COLO668 (cell line): ENCODE measurements around the gene HRH1.
"Not testable (repeated sequence)": the region's sequence is repeated elsewhere in the genome, so short reads cannot be mapped to it uniquely, and the experiment has no call there.

ENCODE experiments used
- DNase-seq: peaks from one replicate; lab custom pipeline; 2025; ENCODE audit not compliant: unreplicated experiment; lab: John Stamatoyannopoulos, UW

Gene HRH1

DNA sequence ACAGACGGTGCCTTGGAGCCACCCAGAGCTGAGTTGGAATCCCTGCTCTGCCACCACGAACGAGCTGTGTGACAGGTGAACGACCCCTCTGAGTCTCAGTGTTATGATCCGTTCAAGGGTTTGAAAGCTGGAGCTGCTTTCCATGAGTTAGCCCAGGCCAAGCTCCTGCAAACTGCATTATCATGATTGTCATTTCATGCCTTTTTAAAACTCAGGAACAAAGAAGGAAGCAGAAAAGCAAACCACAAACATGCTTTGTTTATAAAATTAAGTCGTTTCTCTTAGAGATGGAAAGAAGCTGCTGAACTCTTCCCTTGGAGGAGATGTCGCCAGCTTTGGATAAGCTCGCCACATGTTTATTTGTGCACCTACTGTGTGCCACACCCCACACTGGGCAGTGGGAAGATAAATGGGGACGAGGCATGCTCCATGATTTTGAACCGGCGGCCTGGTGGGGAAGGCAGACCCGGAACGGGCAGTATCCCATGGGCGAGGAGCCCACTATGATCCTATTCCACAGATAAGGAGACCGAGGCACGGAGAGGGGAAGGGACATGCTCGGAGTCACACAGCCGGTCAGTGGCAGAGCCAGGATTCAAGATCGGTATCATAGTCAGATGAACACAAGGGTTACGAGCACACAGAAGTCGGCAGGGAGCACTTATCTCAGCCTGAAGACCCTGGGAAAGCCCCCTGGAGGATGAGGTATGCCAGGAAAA lies 15.9 kb downstream of the HRH1 start:
- no peak for DNase-seq

- DNase-seq = no peak
These were observed 17.9 kb downstream of the HRH1 start for GRCh38 chr3:11172096-11172690.

DNA sequence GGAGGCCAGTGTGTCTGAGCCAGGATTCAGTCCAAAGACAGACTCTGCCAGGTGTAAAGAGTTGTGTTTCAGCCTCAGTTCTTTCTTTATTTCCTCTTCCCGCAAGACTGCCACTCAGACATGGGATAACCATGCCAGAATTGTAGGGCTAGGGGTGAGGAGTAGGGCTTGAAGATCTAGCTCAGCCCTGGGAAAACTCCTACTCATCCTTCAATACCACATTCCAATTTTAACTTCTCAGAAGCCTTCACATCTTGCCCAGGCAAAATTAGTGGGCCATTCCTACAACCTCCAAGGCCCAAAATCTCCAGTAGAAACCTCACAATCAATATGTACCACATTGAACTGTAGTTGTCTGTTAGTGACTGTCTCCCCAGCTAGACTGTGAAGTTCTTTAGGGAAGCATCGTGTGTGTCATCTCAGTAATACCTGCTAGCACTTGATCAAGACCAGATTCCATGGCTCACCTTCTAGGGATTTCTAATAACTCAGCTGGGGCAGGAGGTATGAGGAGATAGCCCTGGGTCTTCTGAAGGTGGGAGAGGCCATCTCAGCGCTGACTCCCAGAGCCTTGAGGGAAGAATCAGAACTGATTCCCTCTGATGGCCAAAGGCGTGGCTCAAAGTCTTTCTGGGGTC lies 19.7 kb downstream of the HRH1 start:
- no peak for DNase-seq

DNA sequence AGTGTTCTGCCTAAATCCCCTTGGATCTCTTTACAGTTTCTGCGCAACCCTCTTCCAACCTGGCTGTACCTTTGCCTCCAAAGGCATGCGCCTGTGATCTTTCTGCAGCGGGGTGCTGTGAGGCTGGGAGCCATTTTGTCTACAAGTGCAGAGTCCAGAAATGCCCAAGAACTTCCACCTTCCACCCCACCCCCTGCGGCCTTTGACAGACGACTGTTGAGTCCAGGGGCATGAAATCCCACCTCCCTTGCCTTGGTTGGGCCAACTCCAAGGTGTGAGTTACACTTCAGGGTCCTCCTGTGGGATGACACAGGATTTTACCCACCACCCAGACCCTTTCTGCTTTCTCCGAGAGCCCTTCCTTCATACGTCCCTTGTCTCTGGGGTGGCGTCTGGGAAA lies 24.1 kb downstream of the HRH1 start:
- no peak for DNase-seq

DNA sequence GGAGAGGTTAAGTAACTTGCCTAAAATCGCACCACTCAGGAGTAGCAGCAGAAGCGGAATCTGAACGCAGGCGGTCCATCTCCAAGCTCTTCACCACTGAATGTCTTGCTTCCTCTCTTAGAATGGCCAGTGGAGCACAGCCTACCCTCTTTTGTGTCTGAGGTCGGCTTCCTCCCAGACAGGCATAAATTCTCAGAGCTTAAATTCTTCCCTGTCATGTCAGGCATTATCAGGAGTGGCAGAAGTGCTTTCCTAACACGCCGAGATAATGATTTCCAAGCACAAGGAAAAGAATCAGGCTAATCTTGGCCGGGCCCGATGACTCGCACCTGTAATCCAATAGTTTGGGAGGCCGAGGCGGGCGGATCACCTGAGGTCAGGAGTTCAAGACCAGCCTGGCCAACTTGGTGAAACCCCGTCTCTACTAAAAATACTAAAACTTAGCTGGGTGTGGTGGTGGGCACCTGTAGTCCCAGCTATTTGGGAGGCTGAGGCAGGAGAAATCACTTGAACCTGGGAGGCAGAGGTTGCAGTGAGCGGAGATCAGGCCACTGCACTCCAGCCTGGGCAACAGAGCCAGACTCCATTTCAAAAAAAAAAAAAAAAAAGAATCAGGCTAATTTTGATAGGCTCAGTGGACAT lies 30.2 kb downstream of the HRH1 start:
- not testable (repeated sequence) for DNase-seq

DNA sequence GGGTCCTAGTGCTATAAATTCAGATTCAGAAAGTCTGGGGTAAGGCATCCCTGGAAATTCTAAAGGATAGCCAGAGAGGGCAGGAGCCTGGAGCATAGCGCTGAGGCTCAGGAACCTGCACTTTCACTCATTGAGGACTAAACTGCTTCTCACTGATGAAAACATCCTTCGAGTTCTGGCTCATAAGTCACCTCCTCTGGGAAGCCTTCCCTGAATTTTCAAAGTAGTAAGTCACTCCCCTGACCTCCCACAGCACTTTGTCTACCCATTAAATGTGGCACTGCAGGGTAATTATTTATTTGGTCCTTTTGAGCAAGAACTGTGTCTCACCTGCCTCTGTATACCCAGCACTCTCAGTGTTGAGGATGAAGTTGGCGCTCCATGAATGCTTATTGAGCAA lies 30.9 kb downstream of the HRH1 start:
- DNase-seq = no peak

- no peak for DNase-seq
These were observed 31.4 kb downstream of the HRH1 start for GRCh38 chr3:11185564-11186317.

GRCh38 chr3:11186318-11186692 lies 32.0 kb downstream of the HRH1 start:
- no peak for DNase-seq

DNA sequence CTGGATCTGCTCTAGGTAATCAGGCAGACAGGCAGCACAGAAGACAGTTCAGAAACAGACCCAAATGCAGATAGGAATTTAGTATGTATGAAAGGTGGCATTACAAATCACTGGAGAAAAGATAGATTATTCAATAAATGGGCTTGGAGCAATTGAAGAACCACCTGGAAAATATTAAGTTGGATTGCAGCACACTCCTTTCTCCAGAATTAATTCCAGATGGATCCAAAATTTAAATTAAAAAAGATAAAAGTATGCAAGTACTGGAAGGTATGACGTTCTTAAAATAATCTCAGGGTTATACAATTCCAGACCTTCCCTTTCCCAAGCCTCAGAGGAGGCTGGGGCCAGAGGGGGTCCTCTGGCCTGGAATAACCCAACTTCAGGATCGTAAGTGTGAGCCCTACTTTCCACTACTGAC lies 32.5 kb downstream of the HRH1 start:
- DNase-seq = no peak

GRCh38 chr3:11187681-11188080 lies 33.4 kb downstream of the HRH1 start:
- no peak for DNase-seq

DNA sequence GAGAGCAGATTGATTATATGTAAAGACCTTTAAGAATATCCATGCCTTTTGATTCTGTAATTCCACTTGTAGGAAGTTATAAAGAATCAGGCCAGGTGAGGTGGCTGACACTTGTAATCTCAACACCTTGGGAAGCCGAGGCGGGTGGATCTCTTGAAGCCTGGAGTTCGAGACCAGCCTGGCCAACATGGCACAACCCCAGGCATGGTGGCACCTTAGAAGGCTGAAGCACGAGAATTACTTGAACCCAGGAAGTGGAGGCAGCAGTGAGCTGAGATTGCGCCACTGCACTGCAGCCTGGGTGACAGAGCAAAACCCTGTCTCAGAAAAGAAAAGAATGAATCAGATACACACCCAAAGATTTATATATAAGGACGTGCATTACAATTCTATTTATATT lies 33.9 kb downstream of the HRH1 start:
- DNase-seq = no peak

DNA sequence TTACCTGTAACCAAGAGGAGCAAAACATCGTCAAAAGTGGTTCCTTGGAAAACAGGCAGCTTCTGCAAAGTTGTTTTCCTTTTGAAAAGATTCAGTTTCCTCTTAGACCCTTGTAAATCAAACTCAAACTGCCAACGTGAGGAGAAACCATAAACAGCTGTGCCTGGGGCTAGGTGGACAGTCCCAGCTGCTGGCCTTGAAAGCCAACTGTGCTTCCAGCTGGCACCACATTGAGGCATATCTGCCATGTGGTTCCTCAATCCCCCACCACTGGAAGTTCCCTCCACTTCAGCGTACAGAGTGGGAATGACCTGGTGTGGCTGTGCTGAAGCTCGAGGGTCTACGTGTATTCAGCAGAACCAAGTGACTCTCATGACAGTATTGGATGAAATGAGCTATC lies 40.9 kb downstream of the HRH1 start:
- no peak for DNase-seq

GRCh38 chr3:11195721-11196332 lies 41.5 kb downstream of the HRH1 start:
- DNase-seq = no peak

GRCh38 chr3:11197484-11197883 lies 43.2 kb downstream of the HRH1 start:
- DNase-seq = no peak

DNA sequence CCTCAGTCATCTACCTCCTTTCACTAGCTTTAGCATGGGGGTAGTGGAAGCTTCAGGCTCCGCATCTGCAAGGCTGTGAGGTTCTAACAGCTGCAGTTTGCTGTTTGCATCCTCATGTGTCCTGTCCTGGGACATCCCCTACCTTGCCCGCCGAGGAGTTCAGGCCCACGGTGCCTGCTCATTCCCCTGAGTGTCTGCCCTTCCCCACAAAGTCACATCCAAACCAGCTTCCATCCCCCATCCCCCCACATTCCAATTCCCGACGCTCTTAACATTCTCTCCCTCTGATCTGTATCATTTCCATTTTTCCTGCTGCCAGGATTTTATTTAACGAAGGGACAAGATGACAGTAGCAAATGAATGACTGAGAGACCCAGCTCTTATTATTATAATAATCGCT lies 43.8 kb downstream of the HRH1 start:
- no peak for DNase-seq

- DNase-seq = no peak
These were observed 44.2 kb downstream of the HRH1 start for GRCh38 chr3:11198495-11198894.

DNA sequence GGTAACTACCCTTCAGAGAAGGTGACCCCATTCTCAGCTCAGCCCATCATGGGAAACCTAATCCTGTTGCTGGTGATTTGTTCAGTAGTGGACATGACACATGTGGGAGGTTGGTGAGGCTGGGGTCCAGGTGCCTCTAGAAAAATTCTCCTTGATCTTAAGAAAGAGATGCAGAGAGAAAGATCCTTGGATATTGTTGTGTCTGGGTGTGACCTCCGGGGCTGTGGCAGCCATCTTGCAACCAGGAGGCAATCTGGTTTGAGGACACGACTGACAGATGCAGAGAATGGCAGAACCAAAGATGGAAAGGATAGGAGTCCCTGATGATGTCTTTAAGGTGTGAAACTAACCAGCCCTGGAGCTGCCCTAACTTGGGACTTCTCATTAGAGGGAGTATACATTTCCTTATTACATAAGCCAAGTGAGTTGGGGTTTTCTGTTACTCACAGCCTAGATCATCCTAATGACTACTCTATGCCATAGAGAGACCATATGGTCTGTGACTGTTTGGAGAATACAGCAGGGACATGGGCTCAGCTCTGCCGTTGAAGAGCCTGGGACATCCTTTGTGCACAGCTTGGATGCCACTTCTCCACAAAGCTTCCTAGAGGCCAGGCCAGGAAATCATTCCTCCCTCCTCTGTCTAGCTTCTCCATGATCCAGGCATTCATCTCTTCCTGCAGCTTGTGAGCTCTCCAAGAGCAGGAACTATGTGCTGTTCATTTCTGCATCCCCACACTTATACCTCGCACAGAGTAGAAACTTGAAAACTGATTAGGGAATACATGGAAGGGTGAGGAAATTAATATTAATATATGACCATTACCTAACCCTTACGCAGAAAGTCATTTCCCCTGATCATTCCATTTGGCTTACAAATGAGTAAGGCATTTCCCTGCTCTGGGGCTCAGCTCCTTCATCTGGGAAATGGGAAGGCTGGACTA lies 45.9 kb downstream of the HRH1 start:
- no peak for DNase-seq

- no peak for DNase-seq
These were observed 47.1 kb downstream of the HRH1 start for GRCh38 chr3:11201251-11202019.

DNA sequence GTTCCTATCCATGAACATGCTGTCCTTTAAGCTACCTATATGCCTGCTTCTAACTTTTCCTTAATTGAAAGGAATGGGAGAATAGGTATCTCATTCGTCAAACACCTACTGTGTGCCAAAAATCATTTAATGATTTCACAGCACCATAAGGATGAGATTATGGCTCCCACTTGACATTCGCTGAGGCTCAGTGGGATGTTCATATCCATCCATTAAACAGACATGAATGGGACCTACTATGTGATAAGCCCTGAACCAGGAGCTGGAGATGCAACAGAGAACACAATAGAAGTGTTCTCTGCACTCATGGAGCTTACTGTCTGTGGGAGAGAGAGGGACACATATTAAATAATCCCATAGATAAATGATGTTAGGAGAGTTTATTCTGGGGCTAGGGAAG lies 49.7 kb downstream of the HRH1 start:
- DNase-seq = no peak
